Measurements from ENCODE around the gene ZCCHC3.

ZCCHC3 gene

DNA sequence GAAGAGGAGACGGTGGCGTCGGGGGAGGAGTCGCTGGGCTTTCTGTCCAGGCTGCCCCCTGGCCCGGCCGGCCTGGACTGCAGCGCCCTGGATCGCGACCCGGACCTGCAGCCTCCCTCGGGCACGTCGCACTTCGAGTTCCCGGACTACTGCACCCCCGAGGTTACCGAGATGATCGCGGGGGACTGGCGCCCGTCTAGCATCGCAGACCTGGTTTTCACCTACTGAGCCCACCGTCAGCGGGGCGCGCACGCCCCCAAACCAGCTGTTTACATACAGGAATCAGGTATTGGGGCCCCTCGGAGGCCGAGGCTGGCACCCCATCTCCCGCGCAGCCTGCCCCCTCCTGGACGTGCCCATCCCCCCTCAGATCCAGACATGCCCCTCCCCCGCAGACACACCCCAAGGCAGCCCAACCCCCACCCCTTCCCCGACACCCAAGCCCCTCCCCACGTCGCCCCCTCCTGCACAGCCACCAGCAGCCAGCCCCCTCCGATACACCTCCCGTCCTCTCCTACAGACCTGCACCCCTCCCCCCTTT is 29.3 kb downstream of the ZCCHC3 start:
- no peaks in the 10 kb centered on the region for H3K9me3 ChIP-seq
- intact Hi-C loops (cut with DNase I; ENCODE audit: low total_unique reads) = no loop called here
- H3K27ac ChIP-seq = peak overlapping the region; percentile 95 to 96
- no peaks in the 10 kb centered on the region for H3K27me3 ChIP-seq
- H3K4me1 ChIP-seq = peaks cover 0 to 44% (median 23%) of the 10 kb centered on the region in 4 donors
- DNase-seq = no peak
- no peak for TF ChIP-seq CTCF (IDR thresholded peaks at IDR 0.05)
- H3K36me3 ChIP-seq = no peaks in the 10 kb centered on the region
- peak overlapping the region; percentile 73 to 92 for H3K4me3 ChIP-seq

DNA sequence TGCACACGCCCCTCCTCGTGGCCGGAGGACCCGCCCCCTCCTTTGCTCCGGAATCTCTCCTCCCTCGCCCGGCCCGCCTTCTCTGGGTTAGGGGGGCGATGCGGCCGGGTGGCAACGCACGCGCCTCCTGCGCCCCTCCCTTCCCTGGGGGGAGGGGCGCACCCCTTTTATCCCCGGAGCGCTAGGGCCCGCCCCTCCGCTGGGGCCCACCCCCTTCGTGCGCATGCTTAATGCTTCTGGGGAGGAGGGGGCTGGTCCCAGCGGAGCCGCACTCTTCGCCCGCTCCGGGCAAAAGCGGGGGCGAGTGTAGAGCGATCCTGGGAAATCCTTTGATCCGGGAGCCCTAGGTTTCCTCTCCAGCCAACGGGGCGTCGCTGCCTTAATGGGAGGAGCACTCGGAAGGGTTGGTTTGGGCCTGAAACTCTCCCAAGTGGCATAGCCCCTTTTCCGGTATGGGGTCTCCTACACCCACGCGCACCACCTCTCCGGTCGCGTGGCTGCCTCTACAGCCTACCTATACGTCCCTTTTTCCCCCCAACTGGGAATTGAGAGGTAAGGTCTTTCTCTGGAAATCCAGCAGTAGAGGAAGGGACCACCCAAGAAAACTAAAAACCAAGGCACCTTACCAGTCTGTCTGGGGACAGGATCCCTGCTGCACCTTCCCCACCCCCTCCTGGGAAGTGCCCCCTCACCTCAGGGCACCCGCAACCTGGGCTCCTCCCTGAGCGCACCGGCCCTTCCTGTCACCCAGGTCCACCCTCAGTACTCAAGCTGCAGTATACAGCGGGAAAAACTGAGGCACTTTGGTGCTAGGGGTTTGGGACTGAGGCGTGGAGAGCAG is 30.0 kb downstream of the ZCCHC3 start:
- H3K27ac ChIP-seq = peak overlapping the region; percentile 95 to 96
- H3K9me3 ChIP-seq = no peaks in the 10 kb centered on the region
- intact Hi-C loops (cut with DNase I; ENCODE audit: low total_unique reads) = loop anchor here (1.0 kb wide), 1 partner anchor 20 kb away; the partner anchor contains the start of gene NRSN2
- no peaks in the 10 kb centered on the region for H3K27me3 ChIP-seq
- H3K4me1 ChIP-seq = peaks cover 0 to 44% (median 23%) of the 10 kb centered on the region in 4 donors
- peak overlapping the region; percentile 73 to 92 for H3K4me3 ChIP-seq
- H3K36me3 ChIP-seq = no peaks in the 10 kb centered on the region
- peak; percentile 80 to 92 for DNase-seq
- TF ChIP-seq CTCF (IDR thresholded peaks at IDR 0.05) = no peak

DNA sequence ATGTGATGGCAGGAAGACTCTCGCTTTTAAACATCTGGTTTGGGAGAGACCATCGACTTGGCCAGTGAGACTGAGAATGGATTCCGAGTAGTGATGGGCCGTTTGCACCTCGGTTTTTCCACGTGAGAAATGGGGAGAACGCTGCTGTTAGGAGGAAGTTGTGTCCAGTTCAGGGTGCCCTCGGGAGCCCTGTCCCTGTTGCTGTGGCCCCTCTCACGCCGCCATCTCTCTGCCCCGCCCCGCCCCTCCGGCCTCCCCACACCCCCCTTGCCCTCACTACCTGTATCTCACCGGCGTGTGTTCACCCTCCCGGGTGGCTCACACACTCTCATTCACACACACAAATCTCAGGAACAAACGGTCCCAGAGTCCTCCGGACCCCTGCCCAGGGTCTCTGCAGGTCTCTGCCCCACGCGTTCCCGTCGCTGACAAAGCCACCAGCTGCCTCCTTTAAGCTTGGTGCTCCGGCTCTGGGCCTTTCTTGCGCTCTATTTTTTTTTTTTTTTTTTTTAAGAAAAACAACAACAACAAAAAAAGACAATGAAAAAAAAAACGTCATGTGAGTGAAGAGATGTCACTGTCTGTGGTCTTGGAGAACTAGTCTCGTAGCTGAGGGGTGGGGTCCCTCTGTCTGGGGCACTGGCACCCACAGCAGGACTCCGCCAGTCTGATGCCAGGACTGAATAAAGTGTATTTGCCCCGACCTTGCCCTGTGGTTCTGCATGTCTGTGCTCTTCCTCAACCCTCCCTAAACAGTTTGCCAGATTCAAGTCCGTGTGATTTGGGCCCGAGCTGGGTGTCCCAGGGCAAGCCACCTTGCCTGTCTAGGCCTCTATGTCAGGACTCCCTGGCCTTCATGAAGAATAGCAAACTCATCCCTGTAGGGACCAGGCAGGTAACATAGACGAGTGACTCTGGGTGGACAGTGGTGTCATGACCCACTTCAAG is 30.9 kb downstream of the ZCCHC3 start:
- peaks cover 0 to 44% (median 23%) of the 10 kb centered on the region in 4 donors for H3K4me1 ChIP-seq
- intact Hi-C loops (cut with DNase I; ENCODE audit: low total_unique reads) = loop anchor here (1.0 kb wide), 1 partner anchor 19 kb away; the partner anchor contains the start of gene NRSN2
- H3K9me3 ChIP-seq = no peaks in the 10 kb centered on the region
- no peaks in the 10 kb centered on the region for H3K27me3 ChIP-seq
- no peaks in the 10 kb centered on the region for H3K36me3 ChIP-seq
- TF ChIP-seq CTCF (IDR thresholded peaks at IDR 0.05) = no peak
- H3K4me3 ChIP-seq = peak overlapping the region; percentile 73 to 92
- DNase-seq = no peak
- H3K27ac ChIP-seq = peak overlapping the region; percentile 95 to 96

GRCh38 chr20:328975-329695 is 31.8 kb downstream of the ZCCHC3 start:
- no peaks in the 10 kb centered on the region for H3K27me3 ChIP-seq
- no peak overlapping the region for H3K4me3 ChIP-seq
- H3K4me1 ChIP-seq = peaks cover 0 to 44% (median 17%) of the 10 kb centered on the region in 4 donors
- H3K27ac ChIP-seq = peak overlapping the region; percentile 95 to 96
- no peaks in the 10 kb centered on the region for H3K9me3 ChIP-seq
- DNase-seq = no peak
- H3K36me3 ChIP-seq = peaks cover 0 to 1% (median 0%) of the 10 kb centered on the region in 3 donors
- intact Hi-C loops (cut with DNase I; ENCODE audit: low total_unique reads) = loop anchor here (1.0 kb wide), 1 partner anchor 18 kb away; the partner anchor contains the start of gene NRSN2
- no peak for TF ChIP-seq CTCF (IDR thresholded peaks at IDR 0.05)
